HG03520 (cell line): ENCODE results near the gene RSRC1.
"Not testable (repeated sequence)": the region's sequence is repeated elsewhere in the genome, so short reads cannot be mapped to it uniquely, and the experiment has no call there.

Experiments used
- ATAC-seq: cut with Tn5 transposase; IDR thresholded peaks from one replicate; pipeline ENCODE4 v1.9.1; 2021; ENCODE audit warnings: mild to moderate bottlenecking, moderate library complexity; ENCODE audit not compliant: unreplicated experiment

Gene RSRC1

DNA sequence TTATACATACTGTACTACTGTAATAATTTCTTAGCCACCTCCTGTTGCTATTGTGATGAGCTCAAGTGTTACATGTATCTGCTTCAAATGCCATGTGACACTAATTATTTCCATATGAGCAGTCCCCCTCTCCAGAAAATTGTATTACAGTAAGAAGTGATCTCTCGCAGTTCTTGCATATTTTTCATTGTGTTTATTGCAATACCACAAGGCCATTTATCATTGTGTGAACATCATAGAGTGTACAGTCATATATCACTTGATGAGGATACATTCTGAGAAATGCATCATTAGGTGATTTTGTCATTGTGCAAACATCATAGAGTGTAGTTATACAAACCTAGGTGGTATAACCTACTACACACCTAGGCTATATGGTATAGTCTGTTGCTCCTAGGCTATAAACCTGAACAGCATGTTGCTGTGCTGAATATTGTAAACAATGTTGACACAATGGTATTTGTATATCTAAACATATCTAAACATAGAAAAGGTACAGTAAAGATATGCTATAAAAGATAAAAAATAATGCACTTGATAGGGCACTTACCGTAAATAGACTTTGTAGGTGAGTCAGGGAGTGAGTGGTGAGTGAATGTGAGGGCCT lies 271.5 kb downstream of the RSRC1 start:
- no peak for ATAC-seq

DNA sequence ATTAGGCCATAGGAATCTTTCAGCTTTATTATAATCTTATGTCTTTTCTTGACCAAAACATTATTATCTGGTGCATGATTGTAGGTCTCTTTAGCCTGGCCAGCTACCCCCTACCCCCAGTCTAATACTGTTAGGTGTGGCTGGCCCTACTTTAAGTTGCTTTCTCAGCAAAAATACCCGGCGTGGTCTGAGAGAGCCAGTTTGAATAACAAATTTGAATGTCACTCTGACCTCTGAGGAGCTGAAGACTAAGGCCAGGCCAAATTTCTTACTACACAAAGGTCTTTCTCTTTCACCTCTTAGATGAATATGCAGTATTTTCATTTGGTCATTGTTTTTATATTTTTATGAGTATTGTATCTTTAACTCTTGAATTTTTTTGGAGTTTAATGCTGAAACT lies 272.6 kb downstream of the RSRC1 start:
- ATAC-seq = no peak

GRCh38 chr3:158384019-158384418 lies 274.1 kb downstream of the RSRC1 start:
- ATAC-seq = peak; percentile 92

DNA sequence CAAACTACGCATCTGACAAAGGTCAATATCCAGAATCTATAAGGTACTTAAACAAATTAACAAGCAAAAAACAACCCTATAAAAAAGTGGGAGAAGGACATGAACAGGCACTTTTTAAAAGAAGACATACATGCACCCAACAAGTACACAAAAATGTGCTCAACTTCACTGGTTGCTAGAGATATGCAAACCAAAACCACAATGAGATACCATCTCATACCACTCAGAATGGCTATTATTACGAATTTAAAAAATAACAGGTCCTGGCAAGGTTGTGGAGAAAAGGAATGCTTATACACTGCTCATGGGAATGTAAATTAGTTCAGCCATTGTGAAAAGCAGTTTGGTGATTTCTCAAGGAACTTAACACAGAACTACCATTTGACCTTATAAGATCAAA lies 285.5 kb downstream of the RSRC1 start:
- no peak for ATAC-seq

- ATAC-seq = no peak
These were observed 292.7 kb downstream of the RSRC1 start for GRCh38 chr3:158402590-158402989.

- ATAC-seq = no peak
These were observed 293.1 kb downstream of the RSRC1 start for GRCh38 chr3:158403013-158403412.

DNA sequence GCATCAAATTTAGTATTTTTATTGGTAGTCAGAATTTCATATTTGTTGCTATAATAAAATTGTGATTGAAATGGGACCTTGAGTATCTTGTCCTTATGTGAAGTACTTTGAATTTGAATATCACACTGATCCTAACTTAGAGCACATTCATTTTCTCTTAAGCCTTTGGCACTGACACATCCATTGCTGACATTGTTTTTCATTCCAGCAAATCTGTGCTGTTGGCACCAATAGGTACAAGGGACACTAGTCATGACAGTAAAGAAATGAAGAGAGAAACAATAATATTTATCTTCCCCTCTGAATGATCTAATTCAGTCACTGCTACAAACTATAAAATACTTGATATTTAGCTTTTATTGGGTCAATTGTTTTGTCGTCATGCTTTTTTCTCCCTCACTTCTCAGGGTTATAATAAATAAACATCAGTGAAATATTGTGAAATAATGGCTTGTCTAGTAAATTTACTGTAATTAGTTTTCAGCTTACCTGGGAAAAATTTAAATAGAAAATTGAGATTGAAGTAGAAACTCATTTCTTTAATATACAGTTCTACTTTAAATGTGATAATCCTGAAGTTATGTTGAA lies 294.3 kb downstream of the RSRC1 start:
- ATAC-seq = no peak

- no peak for ATAC-seq
These were observed 295.6 kb downstream of the RSRC1 start for GRCh38 chr3:158405507-158405906.

GRCh38 chr3:158407844-158408517 lies 298.1 kb downstream of the RSRC1 start:
- no peak for ATAC-seq

- not testable (repeated sequence) for ATAC-seq
These were observed 298.6 kb downstream of the RSRC1 start for GRCh38 chr3:158408518-158408897.

- no peak for ATAC-seq
These were observed 308.1 kb downstream of the RSRC1 start for GRCh38 chr3:158418035-158418434.

- ATAC-seq = peak; percentile 33
These were observed 310.1 kb downstream of the RSRC1 start for GRCh38 chr3:158419820-158420653.

- ATAC-seq = peak; percentile 96
These were observed 310.9 kb downstream of the RSRC1 start for GRCh38 chr3:158420654-158421396.

DNA sequence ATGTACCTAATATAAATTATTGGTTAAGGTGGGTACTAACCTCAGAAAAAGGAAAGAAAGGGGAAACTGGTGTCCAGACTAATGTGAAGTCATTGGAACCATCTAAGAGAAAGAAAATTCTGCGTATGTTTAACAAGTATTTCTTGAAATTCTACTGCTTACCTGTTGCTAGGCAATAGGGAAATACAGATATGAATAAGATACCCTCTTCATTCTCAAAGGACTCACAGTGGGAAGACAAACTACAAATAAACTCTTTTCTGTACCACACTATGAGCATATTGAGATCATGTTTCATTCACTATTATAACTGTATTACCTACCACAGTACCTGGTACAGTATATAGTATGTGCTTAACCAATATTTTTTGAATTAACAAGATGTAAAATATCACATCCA lies 320.6 kb downstream of the RSRC1 start:
- no peak for ATAC-seq

DNA sequence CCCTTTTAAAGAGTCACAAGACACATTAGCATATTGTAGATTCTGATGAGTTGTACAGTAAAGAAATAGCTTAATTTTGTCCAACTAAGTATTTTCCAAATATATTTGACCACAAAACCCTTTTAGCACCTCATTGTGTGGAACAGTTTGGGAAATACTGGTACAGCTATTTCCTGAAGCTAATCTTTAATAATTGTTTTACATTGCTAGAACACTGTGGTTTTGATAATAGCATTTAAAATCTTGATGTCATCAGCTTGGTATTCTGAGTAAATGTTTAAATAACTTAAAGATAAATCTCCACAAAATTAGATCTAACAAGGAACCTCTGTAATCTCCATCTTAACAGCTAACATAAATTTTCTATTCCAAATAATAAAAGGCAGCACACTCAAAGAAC lies 321.1 kb downstream of the RSRC1 start:
- no peak for ATAC-seq

- no peak for ATAC-seq
These were observed 321.9 kb downstream of the RSRC1 start for GRCh38 chr3:158431829-158432228.

- peak; percentile 76 for ATAC-seq
These were observed 324.6 kb downstream of the RSRC1 start for GRCh38 chr3:158434412-158435038.

DNA sequence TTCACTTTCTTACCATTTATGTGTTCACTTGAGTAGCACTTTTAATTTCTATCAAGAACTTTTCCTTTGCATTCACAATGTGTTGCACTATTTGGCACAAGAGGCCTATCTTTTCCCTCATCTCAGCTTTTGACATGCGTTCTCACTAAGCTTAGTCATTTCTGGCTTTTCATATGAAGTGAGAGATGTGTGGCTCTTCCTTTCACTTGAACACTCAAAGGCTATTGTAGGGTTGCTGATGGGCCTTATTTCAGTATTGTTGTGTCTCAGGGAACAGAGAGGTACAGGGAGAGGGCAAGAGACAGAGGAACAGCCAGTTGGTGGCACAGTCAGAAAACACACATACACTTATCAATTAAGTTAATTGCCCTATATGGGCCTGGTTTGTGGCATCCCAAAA lies 333.7 kb downstream of the RSRC1 start:
- peak; percentile 94 for ATAC-seq

DNA sequence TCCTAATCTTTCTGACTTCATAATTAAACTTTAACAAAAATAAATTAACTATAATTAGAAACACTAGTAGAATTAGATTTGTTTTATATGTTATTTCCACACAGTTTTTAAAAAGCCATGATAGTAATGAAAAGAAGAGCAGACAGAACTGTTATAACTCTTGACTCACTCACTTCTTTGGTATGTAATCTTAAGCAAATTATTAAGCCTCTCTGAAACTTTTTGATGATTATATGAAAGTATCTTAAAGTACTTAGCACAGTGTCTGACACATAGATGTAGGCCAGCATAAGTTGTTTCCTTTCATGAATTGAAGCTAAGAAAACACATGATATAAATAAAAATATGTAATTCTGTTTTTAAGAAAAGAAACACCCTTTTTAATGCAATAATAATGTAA lies 337.5 kb downstream of the RSRC1 start:
- no peak for ATAC-seq

DNA sequence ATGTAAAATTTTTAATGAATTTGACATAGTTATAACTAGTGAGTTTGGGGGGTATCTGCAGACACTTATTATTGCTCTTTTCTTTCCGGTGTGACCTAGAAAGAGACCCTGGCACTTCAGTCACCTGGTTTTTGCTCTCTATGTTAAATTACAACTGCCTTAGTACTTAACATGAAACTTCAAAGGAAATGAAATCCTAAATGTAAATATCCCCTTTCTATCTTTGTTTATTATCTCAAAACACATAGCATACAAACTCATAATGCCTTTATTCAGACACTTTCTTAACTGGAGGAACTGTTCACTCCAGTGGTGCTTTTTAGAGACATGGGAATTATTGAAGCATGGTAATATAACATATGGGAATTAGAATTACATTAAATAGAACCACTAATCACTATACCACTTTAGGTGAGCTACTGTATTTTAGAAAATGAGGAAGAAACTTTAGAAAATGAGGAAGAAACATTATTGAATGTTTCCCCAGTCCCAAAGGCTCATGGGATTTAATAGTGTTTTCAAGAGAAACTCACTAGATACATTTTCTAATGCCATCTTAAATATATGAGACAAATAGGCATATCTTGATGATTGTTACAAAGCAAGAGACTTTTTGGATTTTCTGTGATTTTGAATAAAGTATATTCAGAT lies 341.6 kb downstream of the RSRC1 start:
- ATAC-seq = no peak
